GM18909 (cell line): ENCODE measurements around the gene UGT1A6.
"Not testable (repeated sequence)": the region's sequence is repeated elsewhere in the genome, so short reads cannot be mapped to it uniquely, and the experiment has no call there.

Experiments used
- ATAC-seq: cut with Tn5 transposase; IDR thresholded peaks from one replicate; pipeline ENCODE4 v1.9.1; 2021; ENCODE audit warnings: mild to moderate bottlenecking; ENCODE audit not compliant: unreplicated experiment, poor library complexity

Gene UGT1A6

GRCh38 chr2:233713262-233713615, 20.5 kb downstream of the UGT1A6 start:
- ATAC-seq: no peak

DNA sequence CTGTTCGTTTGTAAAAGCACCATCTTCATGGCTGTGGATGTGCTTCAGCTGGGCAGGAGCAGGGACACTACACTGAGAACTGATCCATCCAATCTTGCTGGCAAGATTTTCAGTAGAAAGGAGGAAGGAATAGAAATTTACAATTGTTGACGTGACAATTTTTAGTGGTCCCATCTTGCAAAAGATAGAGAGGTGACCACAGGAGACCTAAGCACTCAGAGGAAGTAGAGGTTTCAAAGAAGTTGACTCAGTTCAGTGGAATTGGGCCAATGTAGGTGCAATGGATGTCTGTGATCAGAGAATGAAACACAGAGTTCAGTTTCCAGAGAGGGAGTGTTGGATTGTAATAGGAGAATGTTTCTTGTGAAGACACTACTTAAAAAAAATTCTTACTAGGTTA, 21.4 kb downstream of the UGT1A6 start:
- no peak for ATAC-seq

- no peak for ATAC-seq
These were observed 25.9 kb downstream of the UGT1A6 start, which contains the start of gene UGT1A4 for GRCh38 chr2:233718552-233718951. UGT1A4 (plus strand) TSS chr2:233718736; CDS start chr2:233718821, 85 bp downstream.

DNA sequence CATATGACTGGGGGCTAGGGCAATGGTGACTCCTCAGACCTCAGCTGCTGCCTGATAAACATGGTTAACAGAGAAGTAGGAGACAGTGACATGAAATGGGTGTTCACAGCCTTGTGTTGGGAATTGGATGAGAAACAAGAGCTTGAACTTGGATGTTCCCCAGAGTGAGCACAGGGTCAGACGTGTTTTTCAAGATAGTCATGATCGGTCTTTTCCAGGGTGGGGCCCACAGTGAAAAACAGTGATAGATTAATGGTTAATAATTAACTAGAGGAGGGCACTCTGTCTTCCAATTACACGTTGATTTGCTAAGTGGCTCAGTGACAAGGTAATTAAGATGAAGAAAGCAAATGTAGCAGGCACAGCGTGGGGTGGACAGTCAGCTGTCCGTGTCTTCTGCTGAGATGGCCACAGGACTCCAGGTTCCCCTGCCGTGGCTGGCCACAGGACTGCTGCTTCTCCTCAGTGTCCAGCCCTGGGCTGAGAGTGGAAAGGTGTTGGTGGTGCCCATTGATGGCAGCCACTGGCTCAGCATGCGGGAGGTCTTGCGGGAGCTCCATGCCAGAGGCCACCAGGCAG, 36.1 kb downstream of the UGT1A6 start, which contains the start of gene UGT1A3:
Gene UGT1A3 (plus strand): TSS at position 320 of the 579 bp plus-strand sequence. CDS start 85 bp downstream, at position 405.
- no peak for ATAC-seq

GRCh38 chr2:233736868-233737653, 44.4 kb downstream of the UGT1A6 start:
- not testable (repeated sequence) for ATAC-seq

DNA sequence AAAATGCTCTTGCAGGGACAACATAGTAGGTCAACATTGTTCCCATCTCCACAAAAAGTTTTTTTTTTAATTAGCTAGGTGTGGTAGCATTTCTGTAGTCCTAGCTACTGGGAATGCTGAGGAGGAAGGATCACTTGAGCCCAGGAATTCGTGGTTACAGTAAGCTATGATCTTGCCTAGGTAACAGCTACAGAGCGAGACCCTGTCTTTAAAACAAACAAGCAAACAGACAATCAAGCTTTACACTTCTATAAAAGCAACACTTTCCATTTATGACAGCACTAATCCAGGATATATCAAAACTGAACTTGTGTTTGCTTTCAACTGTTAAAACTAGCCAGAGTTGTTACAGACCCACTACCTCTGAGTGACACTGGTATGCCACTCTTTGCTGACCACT, 48.2 kb downstream of the UGT1A6 start:
- ATAC-seq: no peak

DNA sequence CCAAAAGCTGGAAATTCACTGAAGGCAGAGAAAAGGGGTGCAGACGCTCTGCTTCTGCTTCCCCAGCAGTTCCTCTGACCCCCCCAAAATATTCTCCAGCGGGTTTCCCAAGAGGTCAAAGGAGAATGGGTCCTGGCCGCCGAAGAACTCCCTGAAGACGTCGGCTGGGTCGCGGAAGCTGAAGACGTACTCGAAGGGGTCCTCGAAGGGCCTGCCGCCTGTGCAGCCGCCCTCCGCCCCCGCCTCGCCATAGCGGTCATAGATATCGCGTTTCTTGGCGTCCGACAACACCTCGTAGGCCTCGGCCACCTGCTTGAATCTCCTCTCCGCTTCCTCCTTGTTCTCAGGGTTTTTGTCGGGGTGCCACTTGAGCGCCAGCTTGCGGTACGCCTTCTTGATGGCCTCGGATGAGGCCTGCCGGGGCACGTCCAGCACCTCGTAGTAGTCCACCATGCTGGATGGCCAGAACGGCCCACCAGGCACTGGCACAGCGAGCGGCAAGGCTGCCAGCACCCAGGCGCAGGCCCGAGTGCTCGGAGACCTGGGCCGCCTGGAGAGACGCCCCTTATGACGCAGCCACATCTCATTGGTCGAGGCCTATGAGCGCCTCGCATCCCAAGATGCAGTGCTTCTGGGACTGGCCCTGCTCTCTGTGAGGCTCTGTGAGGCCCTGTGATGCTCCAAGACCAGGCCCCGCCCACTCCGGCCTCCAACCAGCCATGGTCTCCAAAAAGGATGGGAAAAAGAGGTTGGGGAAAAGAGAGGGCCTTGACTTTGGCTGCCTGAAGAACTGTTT, 51.0 kb downstream of the UGT1A6 start:
- no peak for ATAC-seq

DNA sequence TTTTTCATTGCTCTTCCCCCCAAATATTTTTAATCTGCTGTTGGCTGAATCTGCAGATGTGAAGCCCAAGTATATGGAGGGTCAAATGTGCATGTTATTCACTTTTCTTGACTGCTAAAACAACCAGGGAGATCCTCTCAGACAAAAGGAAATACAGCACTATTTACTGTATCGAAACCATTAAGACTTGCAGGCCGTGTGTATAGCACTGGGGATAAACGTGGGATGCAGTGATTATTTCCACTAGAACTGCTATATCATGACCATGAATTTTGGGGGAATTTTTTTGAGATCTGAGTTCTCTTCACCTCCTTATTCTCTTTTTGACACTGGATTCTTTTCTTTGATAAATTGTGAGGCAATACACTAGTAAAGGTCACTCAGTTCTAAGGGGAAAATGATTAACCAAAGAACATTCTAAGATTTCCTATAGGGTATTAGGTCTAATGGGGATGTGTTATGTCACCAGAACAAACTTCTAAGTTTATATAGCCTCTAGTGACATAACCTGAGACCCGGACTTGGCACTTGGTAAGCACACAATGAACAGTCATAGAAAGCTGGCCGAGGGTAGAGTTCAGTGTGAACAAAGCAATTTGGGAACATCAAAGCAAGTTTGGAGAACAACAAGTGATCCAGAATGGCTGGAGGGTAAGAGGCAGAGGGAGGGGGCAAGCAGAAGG, 52.5 kb downstream of the UGT1A6 start:
- ATAC-seq: no peak

DNA sequence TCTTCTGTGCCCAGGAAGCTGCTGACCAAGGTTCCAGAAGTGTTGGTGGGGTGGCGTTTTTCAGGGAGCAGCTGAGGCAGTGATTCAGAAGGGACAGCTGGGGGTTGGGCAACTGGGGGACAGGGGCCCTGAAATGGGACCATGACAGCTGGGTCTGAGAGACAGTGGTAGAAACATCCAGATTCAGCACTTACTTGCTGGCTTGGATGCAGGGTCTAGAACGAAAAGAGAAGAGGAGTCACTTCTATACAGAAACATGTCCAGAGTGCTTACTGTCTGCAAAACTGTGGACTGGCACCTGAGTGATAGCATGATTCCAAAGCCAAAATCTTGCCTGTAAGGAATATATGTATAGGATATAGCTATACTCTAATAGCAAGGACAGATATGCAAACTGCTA, 53.1 kb downstream of the UGT1A6 start:
- not testable (repeated sequence) for ATAC-seq

- no peak for ATAC-seq
These were observed 54.0 kb downstream of the UGT1A6 start for GRCh38 chr2:233746475-233747282.

- ATAC-seq: no peak
These were observed 54.5 kb downstream of the UGT1A6 start for GRCh38 chr2:233747283-233747544.

DNA sequence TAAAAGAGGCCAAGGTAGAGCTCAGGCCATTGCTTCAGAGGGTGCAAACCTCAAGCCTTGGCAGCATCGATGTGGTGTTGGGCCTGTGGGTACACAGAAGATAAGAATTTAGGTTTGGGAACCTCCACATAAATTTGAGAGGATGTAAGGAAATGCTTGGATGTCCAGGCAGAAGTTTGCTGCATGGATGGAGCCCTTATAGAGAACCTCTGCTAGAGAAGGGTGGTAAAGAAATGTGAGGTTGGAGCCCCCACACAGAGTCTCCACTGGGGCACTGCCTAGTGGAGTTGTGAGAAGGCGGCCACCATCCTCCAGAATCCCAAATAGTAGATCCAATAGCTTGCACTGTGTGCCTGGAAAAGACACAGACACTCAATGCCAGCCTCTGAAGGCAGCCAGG, 58.0 kb downstream of the UGT1A6 start:
- ATAC-seq: not testable (repeated sequence)

DNA sequence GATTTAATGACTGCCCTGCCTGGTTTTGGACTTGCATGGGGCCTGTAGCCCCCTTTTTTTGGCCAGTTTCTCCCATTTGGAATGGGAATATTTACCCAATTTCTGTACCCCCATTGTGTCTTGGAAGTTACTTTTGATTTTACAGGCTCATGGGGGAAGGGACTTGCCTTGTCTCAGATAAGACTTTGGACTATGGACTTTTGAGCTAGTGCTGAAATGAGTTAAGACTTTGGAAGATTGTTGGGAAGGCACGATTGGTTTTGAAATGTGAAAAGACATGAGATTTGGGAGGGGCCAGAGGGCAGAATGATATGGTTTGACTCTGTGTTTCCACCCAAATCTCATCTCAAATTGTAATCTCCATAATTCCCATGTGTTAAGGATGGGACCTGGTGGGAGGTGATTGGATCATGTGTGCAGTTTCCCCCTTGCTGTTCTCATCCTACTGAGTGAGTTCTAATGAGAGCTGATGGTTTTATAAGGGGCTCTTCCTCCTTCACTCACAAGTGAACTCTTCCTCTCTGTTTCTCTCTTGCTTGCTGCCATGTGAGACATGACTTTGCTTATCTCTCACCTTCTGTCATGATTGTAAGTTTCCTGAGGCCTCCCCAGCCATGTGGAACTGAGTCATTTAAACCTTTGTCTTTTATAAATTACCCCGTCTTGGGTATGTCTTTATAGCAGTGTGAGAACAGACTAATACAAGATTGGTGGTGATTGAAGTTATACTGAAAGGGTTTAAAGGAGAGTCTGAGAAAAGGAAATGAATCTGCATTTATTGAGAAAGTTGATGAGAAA, 58.7 kb downstream of the UGT1A6 start:
- ATAC-seq: not testable (repeated sequence)

GRCh38 chr2:233754872-233755611, 62.4 kb downstream of the UGT1A6 start:
- no peak for ATAC-seq

DNA sequence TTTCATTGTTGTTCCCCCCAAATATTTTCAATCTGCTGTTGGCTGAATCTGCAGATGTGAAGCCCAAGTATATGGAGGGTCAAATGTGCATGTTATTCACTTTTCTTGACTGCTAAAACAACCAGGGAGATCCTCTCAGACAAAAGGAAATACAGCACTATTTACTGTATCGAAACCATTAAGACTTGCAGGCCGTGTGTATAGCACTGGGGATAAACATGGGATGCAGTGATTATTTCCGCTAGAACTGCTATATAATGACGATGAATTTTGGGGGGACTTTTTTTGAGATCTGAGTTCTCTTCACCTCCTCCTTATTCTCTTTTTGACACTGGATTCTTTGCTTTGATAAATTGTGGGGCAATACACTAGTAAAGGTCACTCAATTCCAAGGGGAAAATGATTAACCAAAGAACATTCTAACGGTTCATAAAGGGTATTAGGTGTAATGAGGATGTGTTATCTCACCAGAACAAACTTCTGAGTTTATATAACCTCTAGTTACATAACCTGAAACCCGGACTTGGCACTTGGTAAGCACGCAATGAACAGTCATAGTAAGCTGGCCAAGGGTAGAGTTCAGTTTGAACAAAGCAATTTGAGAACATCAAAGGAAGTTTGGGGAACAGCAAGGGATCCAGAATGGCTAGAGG, 63.9 kb downstream of the UGT1A6 start:
- ATAC-seq: no peak

- ATAC-seq: no peak
These were observed 65.5 kb downstream of the UGT1A6 start for GRCh38 chr2:233758141-233758540.

GRCh38 chr2:233758849-233759248, 66.2 kb downstream of the UGT1A6 start:
- ATAC-seq: no peak

DNA sequence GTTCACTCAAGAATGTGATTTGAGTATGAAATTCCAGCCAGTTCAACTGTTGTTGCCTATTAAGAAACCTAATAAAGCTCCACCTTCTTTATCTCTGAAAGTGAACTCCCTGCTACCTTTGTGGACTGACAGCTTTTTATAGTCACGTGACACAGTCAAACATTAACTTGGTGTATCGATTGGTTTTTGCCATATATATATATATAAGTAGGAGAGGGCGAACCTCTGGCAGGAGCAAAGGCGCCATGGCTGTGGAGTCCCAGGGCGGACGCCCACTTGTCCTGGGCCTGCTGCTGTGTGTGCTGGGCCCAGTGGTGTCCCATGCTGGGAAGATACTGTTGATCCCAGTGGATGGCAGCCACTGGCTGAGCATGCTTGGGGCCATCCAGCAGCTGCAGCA, 67.4 kb downstream of the UGT1A6 start, which contains the start of gene UGT1A1:
Gene UGT1A1 (plus strand): TSS at position 228 of the 400 bp plus-strand sequence. CDS start 18 bp downstream, at position 246.
- no peak for ATAC-seq
